ENCODE data around the gene ZMIZ1.

Gene ZMIZ1

DNA sequence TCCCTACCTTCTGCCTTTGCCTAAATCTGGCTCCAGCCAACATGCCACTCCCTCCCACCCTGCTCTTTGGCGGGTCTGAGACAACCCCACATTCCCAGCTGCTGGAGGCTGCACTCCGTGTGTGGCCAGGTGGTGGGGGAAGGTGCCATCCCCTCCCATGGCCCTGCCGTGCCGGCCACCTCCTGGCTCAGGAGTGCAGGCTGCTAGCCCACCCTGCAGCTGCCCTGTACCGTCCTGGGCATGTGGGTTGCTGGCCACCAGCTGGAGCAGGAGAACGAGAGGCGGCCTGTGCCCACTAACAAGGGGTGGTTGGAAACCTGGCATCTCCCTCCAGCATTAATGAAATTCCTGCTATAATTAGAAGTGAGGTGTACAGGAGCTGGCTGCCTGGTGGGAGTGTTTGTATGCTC lies 97.6 kb downstream of the ZMIZ1 start:
- in situ Hi-C loops (cut with HindIII; ENCODE audit: low sequenced_read_pairs), result no loop called here

DNA sequence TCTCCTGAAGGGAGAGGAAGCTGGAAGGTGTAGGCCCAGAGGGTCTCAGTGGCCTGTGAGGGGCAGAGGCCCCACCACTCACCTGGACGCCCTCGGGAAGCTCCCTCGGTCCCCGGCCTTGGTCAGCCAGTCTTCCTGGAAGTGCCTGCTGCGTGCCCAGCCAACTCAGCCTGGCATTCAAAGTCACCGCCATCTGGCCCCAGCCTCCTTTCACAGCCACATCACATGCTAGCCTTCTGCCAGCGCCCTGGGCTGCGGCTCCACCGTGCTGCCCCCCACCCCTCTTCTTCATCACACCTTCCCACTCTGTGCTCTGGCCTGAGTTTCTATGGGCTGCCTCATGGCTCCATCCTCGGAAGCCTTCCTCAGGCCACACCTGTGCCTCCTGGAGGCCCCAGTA lies 98.0 kb downstream of the ZMIZ1 start:
- in situ Hi-C loops (cut with HindIII; ENCODE audit: low sequenced_read_pairs), result no loop called here

DNA sequence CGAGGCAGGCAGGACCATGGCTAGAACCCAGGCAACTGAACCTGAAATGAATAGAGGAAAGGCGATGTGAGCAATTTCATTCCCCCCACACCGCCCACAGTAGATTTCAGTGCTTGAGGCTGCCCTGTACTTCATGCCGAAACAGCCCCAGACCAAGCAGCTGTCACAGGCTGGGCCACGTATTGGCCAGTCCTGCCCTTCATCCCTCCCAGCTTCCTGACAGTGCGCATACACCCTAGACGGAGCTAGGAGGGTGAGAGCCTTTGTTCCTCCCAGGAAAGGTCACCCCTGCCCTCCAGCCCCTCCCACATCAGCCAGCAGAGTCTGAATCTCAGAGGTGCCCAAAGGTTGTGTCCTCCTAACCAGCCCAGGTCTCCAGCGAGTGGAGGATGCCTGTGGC lies 98.8 kb downstream of the ZMIZ1 start:
- in situ Hi-C loops (cut with HindIII; ENCODE audit: low sequenced_read_pairs), result no loop called here

DNA sequence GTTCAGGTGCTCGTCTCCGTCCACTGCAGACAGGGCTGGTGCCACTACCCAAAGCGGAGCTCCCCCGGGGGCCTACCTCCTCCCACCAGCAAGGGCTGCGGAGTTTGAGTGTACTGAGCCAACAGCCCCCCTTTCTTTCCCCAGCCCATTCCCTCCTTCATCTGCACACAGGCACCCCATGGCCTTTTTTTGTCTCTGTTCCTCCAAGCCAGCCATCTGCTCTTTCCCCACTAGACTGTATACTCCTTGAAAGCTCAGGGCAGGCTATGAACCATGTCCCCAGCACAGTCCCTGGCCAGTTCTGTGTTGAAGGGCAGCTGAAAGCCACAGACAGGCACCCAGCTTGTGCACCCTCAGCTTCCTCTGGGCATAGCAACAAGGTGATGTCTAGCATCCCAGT lies 99.4 kb downstream of the ZMIZ1 start:
- in situ Hi-C loops (cut with HindIII; ENCODE audit: low sequenced_read_pairs), result no loop called here

DNA sequence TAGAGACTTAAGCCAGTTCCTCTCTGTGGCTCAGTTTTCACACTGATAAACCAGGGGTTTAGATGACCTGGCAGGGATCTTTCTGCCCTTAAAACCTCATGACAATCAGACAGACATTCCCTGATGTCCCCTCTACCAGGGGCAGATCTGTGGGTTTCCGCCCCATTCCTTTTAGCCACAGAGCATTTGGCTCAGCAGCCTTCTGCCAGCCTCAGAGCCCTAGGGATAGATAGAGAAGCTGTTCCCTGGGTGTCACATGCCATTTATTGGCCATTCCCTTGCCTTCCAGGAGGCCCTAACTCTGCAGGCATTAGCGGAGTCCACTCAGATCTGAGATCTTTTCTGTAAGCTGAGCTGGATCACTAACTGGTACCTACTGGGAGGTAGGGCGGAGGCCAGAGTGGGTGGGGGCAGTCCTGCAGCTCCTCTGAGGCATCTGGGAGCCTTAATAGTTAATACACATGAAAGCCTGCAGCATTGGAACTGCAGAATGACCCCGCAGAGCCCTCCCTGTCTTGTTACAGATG lies 101.5 kb downstream of the ZMIZ1 start:
- in situ Hi-C loops (cut with HindIII; ENCODE audit: low sequenced_read_pairs), result loop anchor here (5.0 kb wide), 2 partner anchors 33 to 93 kb away; no protein-coding TSS in a partner anchor

DNA sequence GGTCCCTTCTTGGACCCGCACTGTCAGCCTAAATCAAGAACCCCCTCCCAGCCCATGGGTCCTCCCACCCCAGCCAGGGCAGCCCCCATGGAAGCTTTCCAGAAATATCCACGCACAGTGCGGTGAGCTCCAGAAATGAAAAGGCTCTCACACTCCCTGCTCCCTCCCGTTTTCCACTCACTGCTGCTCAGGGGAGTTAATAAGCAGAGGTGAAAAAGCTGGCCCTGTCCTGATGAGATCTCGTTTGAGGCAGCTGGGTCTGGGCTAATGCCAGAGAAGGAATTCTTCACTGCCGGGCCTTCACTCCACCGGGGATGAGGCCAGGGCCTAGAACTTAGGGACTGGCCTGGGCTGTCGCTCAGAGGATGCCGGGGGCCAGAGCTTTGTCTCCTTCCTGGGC lies 102.2 kb downstream of the ZMIZ1 start:
- in situ Hi-C loops (cut with HindIII; ENCODE audit: low sequenced_read_pairs), result loop anchor here (5.0 kb wide), 2 partner anchors 34 to 94 kb away; no protein-coding TSS in a partner anchor

DNA sequence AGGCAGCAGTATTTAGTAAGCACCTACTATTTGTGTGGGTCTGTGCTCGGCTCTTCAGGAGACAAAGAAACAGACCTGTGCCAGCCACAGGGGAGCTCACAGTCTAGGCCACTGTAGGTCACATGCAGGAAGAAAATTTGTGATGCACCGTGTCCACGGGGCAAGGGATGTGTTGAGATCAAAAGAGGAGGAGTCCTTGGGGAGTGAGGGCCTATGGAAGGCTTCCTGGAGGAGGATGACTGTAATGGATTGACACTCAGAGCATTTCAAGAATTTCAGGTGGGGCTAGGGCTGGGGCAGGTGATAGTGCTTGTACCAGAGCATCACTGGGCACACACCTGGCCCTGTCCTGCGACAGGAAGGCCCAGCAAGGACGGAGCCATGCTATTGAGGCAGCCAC lies 102.7 kb downstream of the ZMIZ1 start:
- in situ Hi-C loops (cut with HindIII; ENCODE audit: low sequenced_read_pairs), result loop anchor here (5.0 kb wide), 2 partner anchors 34 to 94 kb away; no protein-coding TSS in a partner anchor

DNA sequence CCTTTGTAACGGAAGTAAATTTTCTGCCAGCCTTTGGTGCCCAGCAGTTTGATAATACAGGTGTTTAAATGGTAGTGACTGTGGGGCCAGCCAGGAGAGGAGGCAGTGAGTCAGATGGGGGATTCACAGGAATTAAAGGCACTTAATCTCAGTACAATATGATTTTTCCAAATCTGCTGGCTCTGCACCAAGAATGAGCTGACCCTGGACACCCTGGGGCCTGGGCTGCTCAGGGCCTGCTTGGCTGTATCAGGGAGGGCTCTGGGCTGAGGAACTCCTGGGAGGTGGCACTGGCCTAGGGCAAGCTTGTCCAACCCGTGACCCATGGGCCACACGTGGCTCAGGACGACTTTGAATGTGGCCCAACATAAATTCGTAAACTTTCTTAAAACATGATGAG lies 104.1 kb downstream of the ZMIZ1 start:
- in situ Hi-C loops (cut with HindIII; ENCODE audit: low sequenced_read_pairs), result loop anchor here (5.0 kb wide), 2 partner anchors 36 to 96 kb away; no protein-coding TSS in a partner anchor

DNA sequence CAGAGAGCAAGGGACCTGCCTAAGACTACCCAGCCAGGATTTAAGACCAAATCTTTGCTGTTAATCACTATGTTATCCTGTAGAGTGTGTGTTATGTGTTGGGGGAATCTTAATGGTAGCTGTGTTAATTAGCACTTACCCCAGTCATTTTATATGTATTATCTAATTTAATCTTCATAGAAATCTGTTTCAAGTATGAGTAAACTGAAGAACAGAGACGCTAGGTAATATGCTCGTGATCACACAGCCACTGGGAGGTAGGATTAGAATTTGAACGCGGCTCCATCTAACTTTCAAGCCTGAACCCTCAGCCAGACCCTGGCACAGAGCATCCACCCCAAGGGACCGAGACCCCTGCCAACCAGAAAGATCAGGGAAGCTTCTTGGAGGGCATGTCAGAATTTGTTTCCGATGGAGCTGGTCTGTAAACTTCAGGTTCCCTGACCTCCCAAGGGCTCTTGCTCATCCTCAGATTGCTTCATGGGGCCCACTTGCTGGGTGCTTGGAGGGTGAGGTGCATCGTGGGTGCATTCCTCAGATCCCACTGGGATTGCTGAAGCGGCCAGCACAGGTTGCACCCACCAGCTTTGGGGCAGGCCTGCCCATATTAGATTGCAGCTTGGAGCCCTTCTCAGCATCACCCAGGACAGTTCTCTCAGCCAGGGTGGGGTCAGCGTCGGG lies 105.0 kb downstream of the ZMIZ1 start:
- in situ Hi-C loops (cut with HindIII; ENCODE audit: low sequenced_read_pairs), result loop anchor here (5.0 kb wide), 2 partner anchors 36 to 96 kb away; no protein-coding TSS in a partner anchor

DNA sequence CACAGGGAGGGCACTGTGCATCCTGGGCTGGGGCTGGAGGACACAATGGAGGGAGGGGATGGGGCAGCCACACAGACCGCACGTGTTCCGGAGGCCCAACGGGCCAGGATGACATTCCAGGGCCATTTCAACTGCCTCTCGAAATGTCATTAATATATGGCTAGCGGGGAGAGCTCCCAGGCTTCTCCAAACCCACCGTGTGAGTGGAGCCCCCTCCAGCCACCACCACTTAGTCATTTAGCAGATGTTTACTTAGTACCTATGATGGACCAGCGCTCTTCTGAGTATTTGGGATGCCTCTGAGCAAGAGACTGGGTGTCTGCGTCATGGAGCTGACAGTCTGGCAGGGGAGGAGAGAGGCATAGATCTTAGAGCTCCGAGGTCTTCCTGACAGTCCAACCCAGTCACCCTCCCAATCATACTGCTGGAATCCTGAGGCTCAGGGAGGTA lies 107.3 kb downstream of the ZMIZ1 start:
- in situ Hi-C loops (cut with HindIII; ENCODE audit: low sequenced_read_pairs), result no loop called here

DNA sequence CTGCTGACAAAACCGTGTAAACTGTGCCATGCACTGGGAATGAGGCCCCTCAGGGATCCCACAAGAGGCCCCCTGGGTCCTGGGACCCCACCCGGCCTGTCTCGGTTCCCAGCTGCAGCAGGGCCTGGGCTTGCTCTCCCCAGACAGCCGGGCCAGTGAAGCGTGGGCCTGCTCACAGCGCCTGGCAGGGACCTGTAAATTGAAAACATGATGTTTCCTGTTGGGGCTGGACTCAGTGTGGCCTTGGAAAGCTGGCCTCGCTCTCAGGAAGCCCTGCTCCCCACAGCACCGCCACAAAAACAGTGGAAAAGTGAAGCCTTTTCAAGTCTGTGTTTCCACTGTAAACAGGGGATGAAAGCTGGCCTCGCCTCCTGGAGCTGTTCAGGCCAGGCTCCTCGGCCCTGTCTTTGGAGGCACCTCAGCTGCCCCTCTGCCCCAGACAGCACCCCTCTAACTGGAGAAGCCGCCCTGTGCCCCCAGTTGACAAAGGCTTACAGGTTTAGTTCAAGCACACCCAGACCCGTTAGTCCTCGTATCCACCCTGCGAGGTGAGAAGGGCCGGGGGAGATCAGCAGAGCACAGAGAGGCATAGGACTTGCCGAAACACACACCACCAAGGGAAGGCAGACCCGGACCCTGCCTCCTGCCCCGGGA lies 108.3 kb downstream of the ZMIZ1 start:
- in situ Hi-C loops (cut with HindIII; ENCODE audit: low sequenced_read_pairs), result no loop called here

DNA sequence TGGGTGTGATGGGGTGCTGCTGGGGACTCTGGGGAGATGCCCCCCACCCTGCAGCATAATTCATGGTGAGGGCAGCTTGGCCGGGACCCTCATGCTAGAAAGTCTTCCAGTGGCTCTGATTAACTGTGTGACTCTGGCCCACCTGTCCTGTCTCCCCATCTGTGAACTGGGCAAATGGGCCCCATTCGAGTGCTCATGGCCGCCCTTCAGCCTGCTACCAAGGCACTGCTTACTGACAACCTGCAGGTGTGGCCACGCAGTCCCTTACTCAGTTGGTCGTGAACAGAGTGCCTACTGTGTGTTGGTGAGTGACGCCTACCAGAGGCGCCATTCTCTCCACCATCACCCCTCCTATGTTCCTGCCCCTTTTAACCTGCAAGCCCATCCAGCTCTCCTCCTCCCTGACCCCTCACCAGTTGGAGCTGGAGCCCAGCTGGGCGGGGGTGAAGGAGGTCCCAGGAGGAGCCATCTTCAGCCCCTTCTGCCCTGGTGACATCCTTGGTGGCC lies 109.4 kb downstream of the ZMIZ1 start:
- in situ Hi-C loops (cut with HindIII; ENCODE audit: low sequenced_read_pairs), result no loop called here

DNA sequence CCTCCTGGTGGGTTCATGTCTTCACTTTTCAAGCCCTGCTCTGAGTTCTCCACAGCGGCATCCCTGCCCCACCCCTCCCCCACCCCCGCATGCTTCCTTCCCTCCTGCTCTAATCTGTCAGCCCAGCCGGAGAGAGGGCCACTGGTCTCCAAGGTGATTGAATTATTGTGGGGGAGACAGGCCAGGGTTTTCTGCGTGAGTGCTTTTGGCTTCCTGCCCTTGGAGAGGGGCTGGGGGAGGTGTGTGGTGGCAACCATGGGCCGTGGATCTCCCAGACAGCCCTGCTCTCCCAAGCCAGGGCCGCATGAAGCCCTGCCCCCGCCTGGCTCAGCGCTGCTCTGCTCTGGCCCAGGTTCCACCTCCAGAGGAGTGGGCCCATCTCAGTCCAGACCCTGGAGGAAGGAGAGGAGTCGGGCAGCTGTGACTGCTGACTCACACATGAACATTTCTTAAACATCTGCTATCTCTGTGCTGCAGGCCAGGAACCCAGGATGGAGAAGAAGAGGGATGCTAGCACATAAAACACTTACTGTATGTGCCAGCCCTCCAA lies 109.9 kb downstream of the ZMIZ1 start:
- in situ Hi-C loops (cut with HindIII; ENCODE audit: low sequenced_read_pairs), result no loop called here

DNA sequence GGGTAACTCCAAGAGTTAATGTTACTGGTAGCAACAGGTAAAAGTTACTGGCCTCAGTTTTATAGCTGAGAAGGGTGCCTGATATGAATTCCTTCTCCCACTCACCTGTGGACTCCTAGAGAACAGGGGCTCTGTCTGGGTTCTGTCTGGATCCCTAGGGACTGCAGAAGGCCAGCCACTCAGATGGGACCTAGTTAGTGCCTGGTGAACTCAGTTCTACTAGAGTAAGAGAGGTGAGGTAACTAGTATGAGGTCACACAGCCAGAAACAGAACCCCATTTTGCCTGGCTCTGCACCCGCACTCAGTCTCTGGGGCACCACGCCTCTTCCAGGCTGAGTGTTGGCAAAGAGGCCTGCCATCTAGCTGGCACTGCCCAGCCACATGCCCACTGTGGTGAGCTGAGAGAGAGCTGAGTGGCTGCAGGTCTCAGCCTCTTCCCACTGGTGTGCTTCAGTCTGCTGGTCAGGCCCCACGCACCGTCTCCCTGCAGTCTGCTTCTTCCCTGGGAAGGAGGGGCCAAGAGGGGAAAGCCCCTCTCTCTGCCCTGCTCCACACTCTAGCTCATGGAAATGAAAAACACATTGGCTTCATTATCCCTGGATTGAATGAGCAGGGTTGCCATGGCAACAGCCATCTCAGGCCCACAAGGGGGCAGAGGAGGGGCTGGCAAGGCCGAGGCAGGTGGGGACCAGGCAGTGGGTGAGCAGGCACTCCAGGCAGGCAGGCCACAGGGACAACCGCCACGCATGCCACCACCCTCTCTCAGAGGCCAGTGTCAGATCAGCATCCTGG lies 110.6 kb downstream of the ZMIZ1 start:
- in situ Hi-C loops (cut with HindIII; ENCODE audit: low sequenced_read_pairs), result no loop called here

DNA sequence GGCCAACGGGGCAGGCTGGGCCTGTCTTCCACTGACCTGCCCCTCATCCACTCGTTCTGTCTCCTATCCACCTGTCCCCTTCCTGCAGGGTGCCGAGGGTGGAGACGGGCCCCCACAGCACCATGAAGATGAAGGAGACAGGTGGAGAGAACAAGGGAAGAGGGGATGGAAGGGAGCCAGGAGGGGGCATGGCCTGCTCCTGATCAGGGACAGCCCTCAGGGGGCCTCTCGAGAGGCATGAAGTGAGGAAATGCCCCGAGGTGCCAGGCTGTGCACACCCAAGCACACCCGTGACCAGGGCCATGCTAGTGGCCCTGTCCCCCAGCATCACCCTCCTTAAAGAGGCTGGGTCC lies 111.2 kb downstream of the ZMIZ1 start:
- in situ Hi-C loops (cut with HindIII; ENCODE audit: low sequenced_read_pairs), result no loop called here

DNA sequence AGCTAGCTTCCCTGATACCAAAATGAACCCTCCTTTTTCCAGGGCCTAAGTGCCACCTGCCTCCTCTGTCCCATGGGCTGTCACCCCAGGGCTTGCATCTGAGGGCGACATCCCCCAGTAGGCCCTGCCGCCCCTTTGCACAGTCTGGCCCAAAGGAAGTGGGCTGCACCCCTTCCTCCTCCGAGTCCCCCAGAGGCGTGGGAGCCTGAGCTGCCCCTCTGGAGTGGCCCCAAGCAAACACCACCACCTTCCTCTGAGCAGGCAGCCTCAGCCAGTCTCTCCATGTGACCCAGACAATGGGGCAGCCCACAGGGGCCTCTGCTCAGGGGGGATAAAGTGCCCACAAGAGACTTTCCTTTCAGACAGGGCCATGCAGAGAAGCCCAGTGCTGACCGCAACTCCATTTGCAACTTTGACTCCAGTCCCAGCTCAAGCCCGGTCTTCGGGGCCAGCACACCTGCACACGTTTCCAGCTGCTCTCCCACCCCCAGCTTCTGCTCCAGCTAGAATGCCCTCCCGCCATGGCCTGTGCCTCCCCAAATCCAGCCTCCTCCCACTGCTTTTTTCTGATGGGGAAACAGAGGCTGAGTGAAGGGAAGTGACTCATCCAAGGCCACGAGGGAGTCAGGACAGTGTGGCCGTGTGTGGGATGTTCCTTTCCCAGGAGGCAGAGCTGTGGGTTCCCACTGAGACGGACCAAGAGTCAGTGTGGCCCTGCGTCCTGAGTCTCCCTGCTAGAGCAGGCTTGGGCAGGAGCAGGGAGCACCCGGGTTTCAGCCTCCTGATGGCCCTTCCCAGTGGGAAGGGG lies 111.9 kb downstream of the ZMIZ1 start:
- in situ Hi-C loops (cut with HindIII; ENCODE audit: low sequenced_read_pairs), result no loop called here

DNA sequence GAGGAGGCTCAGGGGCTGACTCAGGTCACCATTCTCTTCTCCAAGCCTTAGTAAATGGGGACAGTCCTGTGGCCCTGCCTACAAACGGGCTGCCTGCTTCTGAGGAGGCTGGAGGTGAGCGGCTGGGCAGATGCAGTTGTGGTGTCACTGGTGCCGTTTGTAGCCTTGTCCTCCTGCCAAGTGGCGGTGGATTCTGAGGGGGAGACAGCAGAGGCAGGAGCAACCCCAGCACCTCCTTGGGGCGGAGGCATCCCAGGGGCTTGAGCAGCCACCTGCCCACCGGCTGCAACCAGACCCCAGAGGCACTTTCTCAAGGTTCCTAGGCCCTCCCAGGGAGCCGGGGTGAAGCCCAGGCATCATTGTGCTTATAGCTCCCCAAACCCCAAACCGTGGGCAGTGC lies 112.5 kb downstream of the ZMIZ1 start:
- in situ Hi-C loops (cut with HindIII; ENCODE audit: low sequenced_read_pairs), result no loop called here

DNA sequence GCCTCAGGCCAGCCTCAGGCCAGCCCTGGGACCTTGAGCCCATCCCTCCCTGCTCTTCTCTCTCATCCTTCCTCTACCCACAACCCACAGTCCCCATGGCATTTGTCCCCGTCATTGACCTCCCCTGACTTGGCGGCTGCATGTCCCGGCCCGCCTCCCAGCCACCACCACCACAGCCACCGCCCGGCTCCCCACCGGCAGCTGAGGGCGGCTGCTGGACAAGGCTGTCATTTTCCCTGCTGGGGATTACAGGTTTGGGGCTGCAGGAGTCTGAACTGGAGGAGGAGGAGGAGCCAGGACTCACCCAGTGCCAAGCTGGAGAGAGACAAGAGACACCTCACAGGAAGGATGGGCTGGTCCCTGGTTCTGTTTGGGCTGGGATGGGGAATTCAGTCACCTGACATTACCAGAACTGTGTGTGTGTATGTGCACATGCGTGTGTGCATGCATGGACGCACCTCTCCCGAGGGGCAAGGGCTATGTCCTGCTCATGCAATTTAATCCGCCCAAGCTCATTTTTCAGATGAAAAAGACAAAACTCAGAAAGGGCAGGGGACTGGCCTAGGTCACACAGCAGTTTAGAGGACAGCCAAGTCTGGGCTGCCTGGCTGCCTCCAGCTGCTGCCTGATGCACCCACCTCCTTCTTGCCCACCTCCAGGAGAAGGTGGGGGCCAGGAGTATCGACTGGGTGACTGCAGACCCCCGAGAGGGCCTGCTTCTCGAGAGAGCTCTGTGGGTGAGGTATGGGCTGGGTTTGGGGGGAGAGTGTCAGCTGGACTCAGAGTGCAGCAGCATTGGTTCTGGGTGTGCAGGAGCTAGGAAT lies 113.1 kb downstream of the ZMIZ1 start:
- in situ Hi-C loops (cut with HindIII; ENCODE audit: low sequenced_read_pairs), result no loop called here

DNA sequence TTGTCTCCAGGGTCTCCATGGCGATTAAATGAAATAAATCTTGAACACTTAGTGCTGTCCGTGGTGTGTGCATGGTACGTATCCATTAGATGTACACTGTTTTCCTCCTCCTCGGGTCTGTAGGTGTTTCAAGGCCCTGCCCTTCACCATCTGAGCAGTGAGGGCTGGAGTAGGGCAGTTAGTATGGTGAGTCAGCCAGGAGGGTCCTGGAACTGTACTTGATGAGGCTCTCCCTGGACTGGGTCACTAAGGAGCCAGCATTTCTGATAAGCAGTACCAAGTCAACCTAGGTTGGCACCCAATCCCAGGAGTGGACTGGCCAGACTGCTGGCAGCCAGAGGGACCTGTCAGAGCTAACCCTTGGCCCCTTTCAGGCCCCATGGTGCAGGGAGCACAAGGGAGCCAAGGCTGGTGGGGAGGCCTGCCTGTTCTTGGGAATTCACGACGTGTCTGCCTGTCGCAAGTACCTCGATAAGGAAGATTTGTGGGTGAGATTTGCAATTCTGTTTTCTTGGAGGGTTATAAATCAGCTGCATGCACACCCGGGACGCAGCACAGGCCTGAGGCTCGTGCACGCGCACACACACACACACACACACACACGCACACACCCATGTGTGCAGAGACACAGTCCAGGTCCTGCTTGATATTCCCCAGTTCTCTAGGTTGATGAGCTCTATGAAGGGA lies 114.2 kb downstream of the ZMIZ1 start:
- in situ Hi-C loops (cut with HindIII; ENCODE audit: low sequenced_read_pairs), result no loop called here

Measured in endothelial cell of hepatic sinusoid (primary cell).